Muscle of arm (tissue), 14 donors: Measurements from ENCODE around the gene ZBED1. TPM values are rescaled to one million over a fixed set of nuclear protein-coding genes. Genes with fewer than 3 reads are reported as not detected.
"Not testable (repeated sequence)": the region's sequence is repeated elsewhere in the genome, so short reads cannot be mapped to it uniquely, and the experiment has no call there.

Experiments
- DNase-seq: peaks from one replicate; pipeline ENCODE4 v3.0.0-alpha.2; 2013
- long read RNA-seq, 11 donors: transcript quantifications; one replicate each; lab custom pipeline, GENCODE V29; 2026
- polyA plus RNA-seq, 12 donors: library from polyadenylated mRNA; unstranded; fragments of 120-200 nt; gene quantifications; one replicate each; pipeline ENCODE4 v1.2.1, GENCODE V29; 2013; ENCODE audit not compliant: insufficient read length in 12 of 12

Gene ZBED1
- polyA plus RNA-seq, result 10 to 100 TPM in 11 of 12 donors, not detected in 1; 16.7 to 31.0 (median 21.1) TPM
- long read RNA-seq, donor 1, full-length matches to known transcripts, result 21 of 21 reads
- long read RNA-seq, donor 1, partial matches to known transcripts, result 0 of 21 reads
- long read RNA-seq, donor 1, other reads (novel, unspliced or antisense), result 0 of 21 reads
- long read RNA-seq, donor 2, full-length matches to known transcripts, result 3 of 3 reads
- long read RNA-seq, donor 2, partial matches to known transcripts, result 0 of 3 reads
- long read RNA-seq, donor 2, other reads (novel, unspliced or antisense), result 0 of 3 reads
- long read RNA-seq, donor 3, full-length matches to known transcripts, result 4 of 4 reads
- long read RNA-seq, donor 3, partial matches to known transcripts, result 0 of 4 reads
- long read RNA-seq, donor 3, other reads (novel, unspliced or antisense), result 0 of 4 reads
- long read RNA-seq, donor 4, full-length matches to known transcripts, result 5 of 5 reads
- long read RNA-seq, donor 4, partial matches to known transcripts, result 0 of 5 reads
- long read RNA-seq, donor 4, other reads (novel, unspliced or antisense), result 0 of 5 reads
- long read RNA-seq, donor 5, full-length matches to known transcripts, result 10 of 10 reads
- long read RNA-seq, donor 5, partial matches to known transcripts, result 0 of 10 reads
- long read RNA-seq, donor 5, other reads (novel, unspliced or antisense), result 0 of 10 reads
- long read RNA-seq, donor 6, full-length matches to known transcripts, result 3 of 3 reads
- long read RNA-seq, donor 6, partial matches to known transcripts, result 0 of 3 reads
- long read RNA-seq, donor 6, other reads (novel, unspliced or antisense), result 0 of 3 reads
- long read RNA-seq, donor 7, full-length matches to known transcripts, result 7 of 7 reads
- long read RNA-seq, donor 7, partial matches to known transcripts, result 0 of 7 reads
- long read RNA-seq, donor 7, other reads (novel, unspliced or antisense), result 0 of 7 reads
- long read RNA-seq, donor 8, full-length matches to known transcripts, result 8 of 8 reads
- long read RNA-seq, donor 8, partial matches to known transcripts, result 0 of 8 reads
- long read RNA-seq, donor 8, other reads (novel, unspliced or antisense), result 0 of 8 reads
- long read RNA-seq, donor 9, full-length matches to known transcripts, result 4 of 4 reads
- long read RNA-seq, donor 9, partial matches to known transcripts, result 0 of 4 reads
- long read RNA-seq, donor 9, other reads (novel, unspliced or antisense), result 0 of 4 reads
- long read RNA-seq, donor 10, full-length matches to known transcripts, result 10 of 10 reads
- long read RNA-seq, donor 10, partial matches to known transcripts, result 0 of 10 reads
- long read RNA-seq, donor 10, other reads (novel, unspliced or antisense), result 0 of 10 reads
- long read RNA-seq, donor 11, full-length matches to known transcripts, result 7 of 7 reads
- long read RNA-seq, donor 11, partial matches to known transcripts, result 0 of 7 reads
- long read RNA-seq, donor 11, other reads (novel, unspliced or antisense), result 0 of 7 reads

DNA sequence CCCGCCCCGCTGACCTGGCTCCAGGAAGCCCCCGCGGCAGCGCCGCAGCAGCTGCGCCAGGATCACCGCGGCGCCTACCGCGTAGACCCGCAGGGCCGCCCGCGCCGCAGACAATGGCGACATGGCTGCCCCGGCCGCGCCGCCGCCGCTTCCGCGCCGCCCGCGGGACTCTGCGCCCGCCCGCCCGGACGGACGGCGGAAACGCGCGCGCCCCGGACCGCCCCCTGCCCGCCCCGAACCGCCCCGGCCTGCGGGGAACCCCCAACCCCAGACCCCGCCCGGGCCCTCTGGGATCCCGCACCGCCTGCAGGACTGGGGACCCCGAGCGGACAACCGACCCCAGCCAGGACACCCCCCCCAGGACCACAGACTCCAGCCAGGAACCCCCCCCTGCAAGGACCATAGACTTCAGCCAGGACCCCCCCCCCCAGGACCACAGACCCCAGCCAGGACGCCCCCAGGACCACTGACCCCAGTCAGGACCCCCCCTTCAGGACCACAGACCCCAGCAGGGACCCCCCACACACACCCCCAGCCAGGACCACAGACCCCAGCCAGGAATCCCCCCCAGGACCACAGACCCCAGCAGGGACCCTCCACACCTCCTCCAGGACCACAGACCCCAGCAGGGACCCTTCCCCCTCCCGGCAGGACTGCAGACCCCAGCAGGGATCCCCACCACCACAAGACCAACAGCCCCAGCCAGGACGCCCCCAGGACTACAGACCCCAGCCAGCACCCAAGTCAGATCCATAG, at the start of gene ZBED1, which contains the start of gene DHRSX:
Gene ZBED1, minus strand, starts transcription at position 174 of the 756 bp plus-strand sequence. CDS start 10,257 bp downstream, outside the sequence.
Gene DHRSX, minus strand, starts transcription at position 174 of the 756 bp plus-strand sequence. Its CDS starts 51 bp downstream, at position 123.
- DNase-seq, result no peak

DNA sequence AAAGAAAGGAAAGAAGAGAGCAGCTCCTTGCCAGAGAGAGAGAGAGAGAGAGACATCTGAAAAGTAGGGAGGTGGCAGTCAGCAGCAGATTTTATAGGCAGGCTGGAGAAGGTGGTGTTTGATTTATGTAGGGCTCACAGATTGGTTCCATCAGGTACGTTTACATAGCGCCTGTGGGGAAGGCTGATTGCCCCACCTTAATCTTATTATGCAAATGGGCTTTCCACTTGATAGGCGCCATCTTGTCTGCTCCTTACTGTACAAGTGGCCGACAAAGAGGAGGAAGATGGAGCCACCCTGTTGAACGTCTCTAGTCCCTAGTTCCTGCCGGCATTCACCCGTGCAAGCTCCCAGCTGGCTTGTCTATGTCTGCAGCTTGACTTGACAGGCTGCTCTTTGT, 49.1 kb upstream of the ZBED1 start:
- DNase-seq, result no peak

DNA sequence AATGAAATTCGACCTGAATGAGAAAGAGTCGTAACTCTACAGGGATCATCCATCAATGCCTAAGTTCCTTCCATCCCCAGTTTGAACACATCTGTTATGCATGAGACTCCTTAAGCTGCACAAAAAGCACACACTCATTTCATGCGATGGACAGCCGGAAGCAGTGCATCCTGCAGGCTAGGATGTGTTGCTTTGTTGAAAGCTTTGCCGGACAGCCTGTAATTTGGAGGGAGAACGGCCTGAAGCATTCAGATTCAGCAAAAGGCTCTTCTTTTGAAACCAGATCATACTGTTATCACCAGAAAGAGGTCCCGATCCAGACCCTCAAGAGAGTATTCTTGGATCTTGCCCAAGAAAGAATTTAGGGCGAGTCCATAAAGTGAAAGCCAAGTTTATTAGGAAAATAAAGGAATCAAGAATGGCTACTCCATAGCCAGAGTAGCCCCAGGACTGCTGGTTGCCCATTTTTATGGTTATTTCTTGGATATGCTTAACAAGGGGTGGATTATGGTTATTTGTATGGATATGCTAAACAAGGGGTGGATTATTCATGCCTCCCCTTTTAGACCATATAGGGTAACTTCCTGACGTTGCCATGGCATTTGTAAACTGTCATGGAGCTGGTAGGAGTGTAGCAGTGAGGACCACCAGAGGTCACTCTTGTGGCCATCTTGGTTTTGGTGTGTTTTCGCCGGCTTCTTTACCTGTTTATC, 48.1 kb upstream of the ZBED1 start:
- DNase-seq, result peak; percentile 14

DNA sequence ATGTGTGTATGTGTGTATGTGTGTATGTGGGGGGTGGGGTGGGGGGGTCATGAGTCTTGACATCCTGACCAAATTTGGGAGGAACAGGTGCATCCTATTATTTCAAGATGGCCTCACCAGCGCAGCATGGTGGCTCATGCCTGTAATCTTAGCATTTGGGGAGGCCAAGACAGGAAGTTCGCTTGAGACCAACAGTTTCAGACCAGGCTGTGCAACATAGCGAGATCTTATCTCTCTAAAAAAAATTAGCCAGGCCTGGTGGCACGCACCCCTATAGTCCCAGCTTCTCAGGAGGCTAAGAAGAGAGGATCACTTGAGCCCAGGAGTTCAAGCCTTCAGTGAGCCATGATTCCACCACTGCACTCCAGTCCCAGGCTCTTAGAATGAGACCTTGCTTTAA, 47.0 kb upstream of the ZBED1 start:
- DNase-seq, result no peak

DNA sequence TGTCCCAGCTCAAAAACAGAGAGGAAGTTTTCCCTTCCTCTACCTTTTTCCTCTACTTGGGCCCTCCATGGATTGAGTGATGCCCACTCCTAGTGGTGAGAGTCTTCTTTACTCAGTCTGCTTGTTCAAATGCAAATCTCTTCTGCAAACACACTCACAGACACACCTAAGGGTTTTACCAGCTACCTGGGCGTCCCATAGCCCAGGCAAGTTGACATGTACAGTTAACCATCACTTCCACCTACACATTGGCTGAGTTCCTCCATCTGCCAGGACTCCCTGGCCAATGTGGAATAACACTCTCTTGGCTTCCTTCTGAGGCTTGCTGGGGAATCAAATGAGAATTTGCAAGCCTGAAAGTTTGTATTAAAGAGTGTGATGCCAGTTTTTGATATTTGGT, 45.7 kb upstream of the ZBED1 start:
- no peak for DNase-seq

DNA sequence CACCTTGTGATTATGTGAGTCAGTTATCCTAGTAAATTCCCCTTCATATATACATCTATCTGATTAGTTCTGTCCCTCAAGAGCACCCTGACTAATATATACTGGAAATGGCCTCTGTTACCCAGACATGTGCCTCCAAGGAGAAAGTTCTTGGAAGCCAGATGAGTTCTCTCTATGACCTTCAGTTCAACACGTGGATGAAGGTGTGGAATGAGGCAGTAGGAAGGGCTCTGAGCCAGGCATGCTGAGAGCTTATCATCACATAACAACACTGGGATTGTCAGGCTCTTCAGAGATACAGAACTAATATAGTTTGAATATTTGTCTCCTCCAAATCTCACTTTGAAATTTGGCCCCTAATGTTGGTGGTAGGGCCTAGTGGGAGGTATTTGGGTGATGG, 44.4 kb upstream of the ZBED1 start:
- DNase-seq, result no peak

DNA sequence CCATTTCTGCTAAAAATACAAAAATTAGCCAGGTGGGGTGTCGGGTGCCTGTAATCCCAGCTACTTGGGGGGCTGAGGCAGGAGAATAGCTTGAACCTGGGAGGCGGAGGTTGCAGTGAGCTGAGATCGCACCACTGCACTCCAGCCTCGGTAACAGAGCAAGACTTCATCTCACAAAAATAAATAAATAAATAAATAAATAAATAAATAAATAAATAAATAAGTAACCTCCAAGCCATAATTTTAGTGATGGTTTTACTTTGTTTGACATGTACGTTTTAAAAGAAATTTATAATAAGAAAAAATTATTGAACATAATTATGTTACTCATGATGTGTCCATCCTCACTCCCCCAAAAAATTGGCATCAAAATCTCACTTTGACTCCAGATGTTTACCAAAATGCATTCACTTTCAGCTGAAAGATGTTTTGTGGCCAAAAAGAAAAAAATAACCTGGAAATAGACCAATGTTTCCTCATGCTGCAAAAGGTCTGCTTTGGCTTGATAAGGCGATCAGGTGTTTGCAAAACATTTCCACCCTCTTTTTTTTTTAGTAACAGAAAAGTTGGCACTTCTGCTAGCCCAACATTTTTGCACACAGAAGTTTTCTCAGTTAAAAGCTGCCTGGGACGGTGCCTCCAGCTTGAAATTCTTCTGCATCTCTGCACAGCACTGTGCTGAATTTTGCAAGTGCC, 42.2 kb upstream of the ZBED1 start:
- DNase-seq, result peak; percentile 25

DNA sequence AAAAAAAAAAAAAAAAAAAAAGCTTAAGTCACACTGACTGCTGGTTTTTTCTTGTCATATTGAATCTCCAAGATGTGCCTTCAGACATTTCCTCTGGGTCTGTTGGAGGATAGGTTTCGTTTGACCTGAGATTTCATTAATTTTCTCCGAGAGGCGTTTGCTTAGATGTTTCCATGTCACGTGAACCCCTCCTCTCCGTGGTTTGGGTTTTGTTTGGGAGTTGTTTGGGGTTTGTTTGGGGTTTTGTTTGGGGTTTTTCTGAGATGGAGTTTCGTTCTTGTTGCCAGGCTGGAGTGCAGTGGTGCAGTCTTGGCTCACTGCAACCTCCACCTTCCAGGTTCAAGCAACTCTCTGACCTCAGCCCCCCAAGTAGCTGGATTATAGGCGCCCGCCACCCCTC, 40.8 kb upstream of the ZBED1 start:
- DNase-seq, result no peak

DNA sequence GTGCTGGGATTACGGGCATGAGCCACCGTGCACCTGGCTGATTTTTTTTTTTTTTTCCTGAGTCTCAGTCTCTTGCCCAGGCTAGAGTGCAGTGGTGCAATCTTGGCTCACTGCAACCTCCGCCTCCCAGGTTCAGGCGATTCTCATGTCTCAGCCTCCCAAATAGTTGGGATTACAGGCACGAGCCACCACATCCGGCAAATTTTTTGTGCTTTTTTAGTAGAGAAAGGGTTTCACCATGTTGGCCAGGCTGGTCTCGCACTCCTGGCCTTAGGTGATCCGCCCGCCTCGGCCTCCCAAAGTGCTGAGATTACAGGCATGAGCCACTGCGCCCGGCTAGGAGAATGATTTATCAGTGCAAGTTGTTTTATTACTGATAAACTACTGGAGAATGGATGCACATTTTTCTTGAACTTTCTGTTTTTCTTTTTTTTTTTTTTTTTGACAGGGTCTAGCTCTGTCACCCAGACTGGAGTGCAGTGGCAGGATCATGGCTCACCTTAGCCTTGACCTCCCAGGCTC, 39.7 kb upstream of the ZBED1 start:
- DNase-seq, result no peak

DNA sequence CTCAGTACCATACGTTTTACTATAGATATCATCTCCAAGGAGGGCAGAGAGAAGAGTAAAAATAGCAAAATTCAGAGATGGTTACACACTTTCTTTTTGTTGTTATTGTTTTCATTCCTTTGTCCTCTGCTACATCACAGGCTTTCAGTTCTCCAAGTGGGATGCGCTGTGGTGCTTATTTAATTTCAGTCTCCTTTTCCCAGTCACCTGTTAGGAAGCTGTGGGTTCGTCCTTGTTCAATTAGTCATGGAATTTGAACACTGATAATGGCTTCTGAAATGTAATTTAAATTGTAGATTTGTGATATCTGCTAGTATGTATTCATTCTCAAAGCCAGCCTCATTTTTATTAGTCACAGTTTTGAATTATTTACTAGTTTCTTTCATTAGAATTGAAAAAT, 38.8 kb upstream of the ZBED1 start:
- DNase-seq, result no peak

DNA sequence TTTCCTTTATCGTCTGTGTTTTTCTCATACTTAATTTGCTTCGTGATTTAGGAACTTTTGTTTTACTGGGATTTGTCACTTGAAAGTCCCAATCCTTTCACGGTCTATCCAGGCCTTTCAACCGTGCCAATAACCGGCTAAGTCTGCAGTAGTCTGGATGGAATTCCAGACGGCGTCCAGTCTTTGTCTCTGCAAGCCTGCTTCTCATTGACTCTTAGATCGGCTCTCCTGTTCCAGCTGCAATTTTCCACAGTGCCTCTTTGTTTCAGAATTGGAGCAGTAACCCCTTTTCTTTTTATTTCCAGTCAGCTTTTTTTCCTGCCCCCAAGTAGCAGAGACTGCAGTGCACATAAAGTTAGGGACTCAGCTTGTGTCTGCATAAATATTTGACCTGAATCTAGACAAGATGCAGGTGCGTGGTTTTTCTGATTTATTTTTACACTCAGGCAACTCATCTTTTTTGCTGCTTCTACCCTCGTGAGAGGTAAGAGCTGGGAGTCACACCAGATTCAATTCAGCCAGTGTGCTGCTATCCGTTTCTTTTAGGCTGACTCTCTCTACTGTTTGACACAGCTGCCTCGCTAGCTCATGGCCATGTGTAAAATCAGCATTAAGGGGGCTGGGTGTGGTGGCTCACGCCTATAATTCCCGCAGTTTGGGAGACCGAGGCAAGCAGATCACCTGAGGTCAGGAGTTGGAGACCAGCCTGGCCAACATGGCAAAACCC, 37.4 kb upstream of the ZBED1 start:
- peak; percentile 63 for DNase-seq

DNA sequence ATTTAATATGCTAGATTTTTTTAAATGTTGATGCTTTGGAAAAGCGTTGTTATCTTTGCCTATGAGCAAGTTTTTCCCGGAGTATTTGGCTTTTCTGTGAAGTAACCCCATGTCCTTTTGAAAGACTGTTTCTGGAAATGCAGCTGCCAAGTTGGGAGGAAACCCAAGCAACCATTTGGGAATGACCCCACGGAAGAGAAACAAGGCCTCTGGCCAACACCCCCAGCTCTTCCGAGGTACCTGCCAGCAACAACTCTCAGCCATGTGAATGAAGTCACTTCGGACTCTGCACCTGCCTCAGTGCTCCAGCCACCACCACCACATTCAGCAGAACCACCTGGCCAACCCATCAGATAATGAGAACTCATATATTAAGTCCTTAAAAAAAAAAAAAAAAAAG, 36.2 kb upstream of the ZBED1 start:
- DNase-seq, result peak; percentile 57

DNA sequence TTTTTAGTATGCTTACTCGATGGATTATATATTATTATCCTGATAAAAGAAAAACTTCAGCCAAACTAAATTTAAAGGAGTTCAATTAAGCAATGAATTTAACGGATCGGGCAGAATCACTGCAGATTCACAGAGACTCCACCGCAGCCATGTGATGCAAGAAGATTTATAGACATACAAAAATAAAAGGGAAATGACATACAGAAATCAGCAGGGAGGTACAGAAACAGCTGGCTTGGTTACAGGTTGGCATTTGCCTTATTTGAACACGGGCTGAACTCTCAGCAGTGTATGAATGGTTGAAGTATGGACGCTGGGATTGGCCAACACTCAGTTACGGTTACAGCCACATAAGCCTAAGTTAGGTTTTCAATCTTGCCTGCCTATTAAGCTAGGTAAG, 35.4 kb upstream of the ZBED1 start:
- DNase-seq, result no peak

DNA sequence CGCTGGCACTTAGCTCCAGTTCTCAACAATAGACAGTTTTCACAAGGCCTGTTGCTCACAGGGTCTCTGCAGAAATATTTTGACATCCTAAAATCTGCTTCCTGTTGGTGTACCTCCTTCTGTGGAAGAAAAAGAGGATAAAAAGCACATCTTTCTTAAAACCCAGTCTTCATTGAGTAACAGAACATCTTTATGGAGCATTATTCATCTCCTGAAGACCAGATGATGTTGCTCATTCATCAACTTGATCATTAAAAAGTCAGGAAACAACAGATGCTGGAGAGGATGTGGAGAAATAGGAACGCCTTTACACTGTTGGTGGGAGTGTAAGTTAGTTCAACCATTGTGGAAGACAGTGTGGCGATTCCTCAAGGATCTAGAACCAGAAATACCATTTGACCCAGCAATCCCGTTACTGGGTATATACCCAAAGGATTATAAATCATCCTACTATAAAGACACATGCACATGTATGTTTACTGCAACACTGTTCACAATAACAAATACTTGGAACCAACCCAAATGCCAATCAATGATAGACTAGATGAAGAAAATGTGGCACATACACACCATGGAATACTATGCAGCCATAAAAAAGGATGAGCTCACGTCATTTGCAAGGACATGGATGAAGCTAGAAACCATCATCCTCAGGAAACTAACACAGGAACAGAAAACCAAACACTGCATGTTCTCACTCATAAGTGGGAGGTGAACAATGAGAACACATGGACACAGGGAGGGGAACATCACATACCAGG, 33.7 kb upstream of the ZBED1 start:
- DNase-seq, result not testable (repeated sequence)

DNA sequence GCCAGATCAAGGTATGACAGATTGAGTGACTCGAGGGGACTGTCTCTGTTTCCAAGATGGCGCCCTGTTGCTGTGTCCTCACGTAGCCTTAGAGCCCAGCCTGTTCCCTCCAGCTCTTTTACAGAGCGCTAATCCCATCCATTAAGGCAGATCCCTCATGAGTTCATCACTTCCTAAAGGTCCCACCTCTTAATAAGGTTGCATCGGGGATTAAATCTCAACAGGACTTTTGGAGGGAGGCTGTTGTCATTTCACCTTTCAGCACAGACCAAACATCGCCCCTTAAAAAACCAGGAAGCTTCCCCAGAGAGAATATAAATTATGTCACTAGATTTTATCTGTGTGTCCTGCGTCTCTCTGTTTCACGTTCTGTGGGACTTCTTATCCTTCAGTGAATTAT, 32.6 kb upstream of the ZBED1 start:
- DNase-seq, result no peak

DNA sequence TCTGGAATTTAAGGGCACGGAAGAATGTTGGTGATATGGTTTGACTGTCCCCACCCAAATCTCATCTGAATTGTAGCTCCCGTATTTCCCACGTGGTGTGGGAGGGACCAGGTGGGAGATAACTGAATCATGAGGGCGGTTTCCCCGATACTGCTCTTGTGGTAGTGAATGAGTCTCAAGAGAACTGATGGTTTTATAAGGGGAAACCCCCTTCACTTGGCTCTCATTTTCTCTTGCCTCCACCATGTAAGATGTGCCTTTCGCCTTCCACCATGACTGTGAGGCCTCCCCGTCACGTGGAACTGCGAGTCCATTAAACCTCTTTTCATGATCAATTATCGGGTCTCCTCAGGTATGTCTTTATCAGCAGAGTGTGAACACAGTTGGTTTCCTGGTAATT, 25.6 kb upstream of the ZBED1 start:
- no peak for DNase-seq

DNA sequence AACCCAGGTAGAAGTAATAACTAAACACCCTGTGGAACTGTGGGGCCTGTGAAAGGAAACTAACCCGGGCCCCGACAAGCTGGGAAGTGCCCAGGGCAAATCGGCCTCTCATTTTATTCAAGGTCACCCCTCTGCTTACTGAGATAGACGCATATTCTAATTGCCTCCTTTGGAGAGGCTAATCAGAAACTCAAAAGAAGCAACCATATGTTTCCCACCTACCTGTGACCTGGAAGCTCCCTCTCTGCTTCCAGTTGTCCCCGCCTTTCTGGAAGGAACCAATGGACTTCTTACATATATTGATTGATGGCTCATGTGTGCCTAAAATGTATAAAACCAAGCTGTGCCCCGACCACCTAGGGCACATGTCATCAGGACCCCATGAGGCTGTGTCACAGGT, 23.1 kb upstream of the ZBED1 start:
- DNase-seq, result no peak
